GM12874 (cell line): Measurements from ENCODE around the gene PLGLB2.
"Not testable (repeated sequence)": the region's sequence is repeated elsewhere in the genome, so short reads cannot be mapped to it uniquely, and the experiment has no call there.

ENCODE experiments used
- TF ChIP-seq, protein P1 (sequence below): IDR thresholded peaks from 2 replicates; pipeline ENCODE4 v1.5.1; 2011; ENCODE audit warnings: low read depth, mild to moderate bottlenecking, control low read depth, low read length, moderate library complexity; ENCODE audit not compliant: insufficient read depth

The PLGLB2 gene

DNA sequence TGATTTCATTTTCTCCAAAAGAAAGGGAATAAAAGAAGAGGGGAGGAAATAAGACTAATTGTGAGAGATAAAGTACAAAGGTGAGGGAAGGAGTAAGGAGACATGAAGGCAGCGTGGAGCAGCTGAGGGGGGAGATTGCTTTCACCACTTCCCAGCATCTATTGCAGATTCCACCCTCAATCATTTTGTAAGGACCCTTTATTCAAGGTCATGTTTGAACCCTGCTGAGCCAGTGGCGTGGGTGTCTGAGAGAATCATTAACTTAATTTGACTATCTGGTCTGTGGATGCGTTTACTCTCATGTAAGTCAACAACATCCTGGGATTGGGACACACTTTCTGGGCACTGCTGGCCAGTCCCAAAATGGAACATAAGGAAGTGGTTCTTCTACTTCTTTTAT is at the start of gene PLGLB2:
Gene PLGLB2, plus strand, starts transcription at position 297 of the 400 bp plus-strand sequence. Its CDS starts 67 bp downstream, at position 364.
- TF ChIP-seq, protein P1, sequence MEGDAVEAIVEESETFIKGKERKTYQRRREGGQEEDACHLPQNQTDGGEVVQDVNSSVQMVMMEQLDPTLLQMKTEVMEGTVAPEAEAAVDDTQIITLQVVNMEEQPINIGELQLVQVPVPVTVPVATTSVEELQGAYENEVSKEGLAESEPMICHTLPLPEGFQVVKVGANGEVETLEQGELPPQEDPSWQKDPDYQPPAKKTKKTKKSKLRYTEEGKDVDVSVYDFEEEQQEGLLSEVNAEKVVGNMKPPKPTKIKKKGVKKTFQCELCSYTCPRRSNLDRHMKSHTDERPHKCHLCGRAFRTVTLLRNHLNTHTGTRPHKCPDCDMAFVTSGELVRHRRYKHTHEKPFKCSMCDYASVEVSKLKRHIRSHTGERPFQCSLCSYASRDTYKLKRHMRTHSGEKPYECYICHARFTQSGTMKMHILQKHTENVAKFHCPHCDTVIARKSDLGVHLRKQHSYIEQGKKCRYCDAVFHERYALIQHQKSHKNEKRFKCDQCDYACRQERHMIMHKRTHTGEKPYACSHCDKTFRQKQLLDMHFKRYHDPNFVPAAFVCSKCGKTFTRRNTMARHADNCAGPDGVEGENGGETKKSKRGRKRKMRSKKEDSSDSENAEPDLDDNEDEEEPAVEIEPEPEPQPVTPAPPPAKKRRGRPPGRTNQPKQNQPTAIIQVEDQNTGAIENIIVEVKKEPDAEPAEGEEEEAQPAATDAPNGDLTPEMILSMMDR: not testable (repeated sequence)
